Activated CD4-positive, alpha-beta T cell treated with anti-CD3 and anti-CD28 coated beads, Interleukin-2, amount 50 U/mL, for 16 hours (primary cell): ENCODE results near the gene FPGS.
"Not testable (repeated sequence)": the region's sequence is repeated elsewhere in the genome, so short reads cannot be mapped to it uniquely, and the experiment has no call there.

Source experiments
- DNase-seq: peaks from one replicate; pipeline ENCODE4 v3.0.0-alpha.2; 2020

FPGS gene

GRCh38 chr9:127844821-127845359 lies 42.2 kb downstream of the FPGS start:
- no peak for DNase-seq

DNA sequence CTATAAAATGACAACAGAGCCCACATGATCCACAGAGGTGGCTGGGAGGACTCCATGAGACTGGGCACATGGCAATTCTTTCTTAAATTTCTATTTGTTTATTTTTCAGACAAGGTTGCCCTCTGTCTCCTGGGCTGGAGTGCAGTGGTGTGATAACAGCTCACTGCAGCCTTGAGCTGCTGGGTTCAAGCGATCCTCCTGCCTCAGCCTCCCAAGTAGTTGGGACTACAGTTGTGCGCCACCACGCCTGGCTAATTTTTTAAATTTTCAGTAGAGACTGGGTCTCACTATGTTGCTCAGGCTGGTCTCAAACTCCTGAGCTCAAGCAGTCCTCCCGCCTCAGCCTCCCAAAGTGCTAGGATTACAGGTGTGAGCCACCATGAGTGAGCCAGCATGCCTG lies 42.9 kb downstream of the FPGS start:
- not testable (repeated sequence) for DNase-seq

- no peak for DNase-seq
Measured at GRCh38 chr9:127846443-127847177, 43.9 kb downstream of the FPGS start.

DNA sequence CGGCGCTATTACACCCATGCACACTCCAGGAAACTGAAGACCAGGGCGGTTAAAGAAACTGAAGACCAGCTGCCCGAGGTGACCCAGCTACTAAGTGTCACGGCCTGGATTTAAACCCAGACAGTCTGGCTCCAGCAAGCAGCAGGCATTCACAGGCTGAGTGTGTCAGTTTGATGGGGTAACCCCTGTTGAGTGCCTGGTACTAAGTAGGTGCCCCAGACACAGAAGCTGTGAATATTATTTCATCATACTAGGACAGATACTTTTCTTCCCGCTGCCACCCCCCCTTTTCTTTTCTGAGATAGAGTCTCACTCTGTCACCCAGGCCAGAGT lies 44.5 kb downstream of the FPGS start:
- DNase-seq, result no peak

GRCh38 chr9:127847833-127848755 lies 45.4 kb downstream of the FPGS start:
- DNase-seq, result no peak

- no peak for DNase-seq
Measured at GRCh38 chr9:127848756-127849504, 46.2 kb downstream of the FPGS start.

DNA sequence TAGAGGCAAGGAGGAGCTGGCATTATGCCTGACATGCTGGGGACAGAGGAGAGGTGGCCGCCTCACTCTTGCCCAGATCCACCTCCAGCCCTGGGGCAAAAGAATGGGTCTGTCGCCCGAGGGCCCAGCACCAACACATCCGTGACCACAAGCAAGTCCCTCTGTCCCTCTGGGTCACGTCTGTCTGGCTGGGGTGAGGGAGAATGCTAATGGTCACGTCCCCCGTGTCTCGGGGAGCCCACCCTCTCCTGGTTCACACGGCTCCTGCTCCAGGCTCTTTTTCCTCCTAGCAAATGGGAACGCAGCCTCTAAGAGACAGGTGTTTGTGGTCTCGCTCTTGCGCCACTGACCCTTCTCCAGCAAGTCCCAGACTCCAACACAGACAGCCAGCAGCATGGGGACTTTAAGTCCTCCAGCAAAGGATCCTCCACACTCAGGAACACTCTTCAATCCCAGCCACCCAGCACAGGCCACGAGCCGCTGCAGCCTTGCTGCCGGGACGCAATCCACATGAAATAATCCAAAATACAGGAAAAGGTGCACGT lies 47.7 kb downstream of the FPGS start:
- no peak for DNase-seq

- no peak for DNase-seq
Measured at GRCh38 chr9:127852829-127853228, 50.1 kb downstream of the FPGS start.

- DNase-seq, result no peak
Measured at GRCh38 chr9:127853312-127854183, 50.9 kb downstream of the FPGS start.

- DNase-seq, result no peak
Measured at GRCh38 chr9:127854184-127854806, 51.6 kb downstream of the FPGS start, which contains the start of gene ENG. Gene ENG (minus strand): TSS chr9:127854658. CDS start chr9:127854355, 303 bp downstream.

DNA sequence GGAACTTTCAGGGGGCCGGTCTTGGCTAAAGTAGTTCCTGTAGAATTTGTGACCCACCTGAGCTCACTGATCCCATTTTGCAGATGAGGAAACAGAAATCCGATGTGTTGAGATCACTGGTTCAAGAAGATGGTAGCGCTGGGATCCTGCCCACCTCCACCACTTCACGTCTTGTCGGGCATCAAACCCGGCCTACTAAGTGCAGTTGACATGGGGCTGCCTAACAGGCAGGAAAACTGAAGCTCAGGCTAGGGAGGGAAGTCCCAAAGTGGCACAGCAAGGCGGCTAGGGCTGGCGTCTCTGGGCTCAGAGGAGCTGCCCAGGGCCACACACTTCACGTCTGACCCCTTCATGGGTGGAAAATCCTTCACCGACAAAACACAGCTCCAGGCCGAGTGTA lies 52.3 kb downstream of the FPGS start:
- no peak for DNase-seq

DNA sequence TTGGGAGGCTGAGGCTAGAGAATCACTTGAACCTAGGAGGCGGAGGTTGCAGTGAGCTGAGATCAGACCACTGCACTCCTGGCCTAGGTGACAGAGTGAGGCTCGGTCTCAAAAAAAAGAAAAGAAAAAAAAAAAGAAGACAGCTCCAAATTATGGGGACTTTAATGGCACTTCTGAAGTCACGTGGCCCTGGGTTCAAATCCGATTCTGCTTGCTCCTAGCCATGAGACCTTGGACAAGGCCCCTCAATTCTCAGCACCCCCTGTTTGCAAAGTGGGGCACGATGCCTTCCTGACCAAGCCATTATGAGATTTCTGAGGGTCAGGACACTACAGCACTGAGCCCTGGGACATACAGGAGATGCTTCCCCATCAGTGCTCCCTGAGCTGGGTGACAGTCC lies 52.8 kb downstream of the FPGS start:
- no peak for DNase-seq

- no peak for DNase-seq
Measured at GRCh38 chr9:127856094-127856728, 53.5 kb downstream of the FPGS start.

DNA sequence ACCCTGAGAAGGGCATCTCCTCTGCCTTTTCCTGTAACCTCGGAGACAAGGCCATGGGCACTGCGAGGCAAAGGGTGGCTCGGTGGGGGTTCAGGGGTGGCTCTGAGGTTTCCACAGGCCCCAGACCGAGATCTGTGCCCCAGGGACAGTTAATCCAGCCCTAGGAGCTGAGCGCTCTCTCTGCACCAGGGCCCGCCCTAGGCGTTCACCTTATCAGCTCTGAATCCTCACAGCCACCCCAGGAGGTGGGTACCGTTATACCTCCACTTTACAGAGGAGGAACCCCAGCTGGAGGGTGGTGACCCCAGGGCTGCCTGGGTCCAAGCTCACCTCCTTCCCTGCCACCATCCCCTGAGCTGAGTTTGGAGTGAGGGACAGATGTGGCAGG lies 54.0 kb downstream of the FPGS start:
- no peak for DNase-seq

DNA sequence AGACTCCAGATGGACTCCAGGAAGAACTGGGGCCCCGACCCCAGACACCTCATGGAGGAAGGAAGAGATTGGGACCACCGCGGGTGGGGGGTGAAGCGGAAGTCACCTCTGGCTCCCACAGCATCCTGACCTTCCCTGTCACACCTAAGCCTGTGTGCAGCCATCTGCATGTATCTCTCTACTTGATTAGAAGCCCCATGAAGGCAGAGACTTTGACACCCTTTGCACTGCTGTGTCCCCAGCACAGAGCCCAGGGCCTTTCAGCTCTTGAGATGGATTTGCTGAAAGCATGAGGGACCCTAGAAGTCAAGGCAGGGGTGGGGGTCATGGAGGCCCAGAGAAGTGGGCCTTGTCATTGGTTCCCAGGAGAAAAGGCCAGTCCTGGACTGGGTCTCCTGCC lies 54.6 kb downstream of the FPGS start:
- DNase-seq, result no peak

DNA sequence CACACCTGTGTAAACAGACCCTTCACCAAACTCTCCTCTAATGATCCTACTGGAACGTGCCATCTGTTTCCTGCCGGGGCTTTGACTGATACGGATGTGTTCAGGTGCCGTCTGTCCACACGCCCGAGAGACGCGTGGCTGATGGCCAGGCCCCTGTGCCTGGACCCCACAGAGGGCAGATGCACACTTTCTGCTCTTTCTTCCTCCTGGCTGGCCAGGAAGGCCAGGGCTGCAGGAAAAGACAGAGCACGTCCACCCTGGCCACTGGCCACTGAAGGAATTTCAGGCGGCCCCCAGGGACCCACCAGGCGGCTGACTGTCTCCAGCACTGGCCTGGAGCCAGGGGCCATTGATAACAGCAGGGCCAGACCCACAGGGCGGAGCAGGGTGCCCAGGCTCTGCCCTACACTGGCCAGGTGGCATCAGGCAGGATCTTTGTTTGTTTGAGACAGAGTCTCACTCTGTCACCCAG lies 55.4 kb downstream of the FPGS start:
- DNase-seq, result no peak

GRCh38 chr9:127860260-127860659 lies 57.6 kb downstream of the FPGS start:
- no peak for DNase-seq

DNA sequence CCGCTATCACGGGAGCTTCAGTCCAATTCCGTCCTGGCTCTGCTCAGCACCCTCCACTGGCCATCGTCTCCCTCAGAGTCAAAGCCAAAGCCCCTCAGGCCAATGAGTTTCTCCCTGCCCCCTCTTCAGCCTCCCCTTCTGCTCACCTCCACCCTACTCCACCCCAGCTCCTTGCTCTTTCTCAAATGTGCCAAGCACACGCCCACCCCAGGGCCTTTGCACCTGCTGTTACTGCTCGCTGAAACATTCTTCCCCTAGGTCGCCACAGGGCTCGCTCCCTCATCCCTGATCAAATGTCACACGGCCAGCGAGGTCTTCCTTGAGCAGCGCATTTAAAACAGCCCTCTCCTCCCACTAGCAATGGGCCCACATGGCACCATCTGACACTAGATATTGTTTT lies 58.1 kb downstream of the FPGS start:
- DNase-seq, result no peak

GRCh38 chr9:127862075-127863011 lies 59.7 kb downstream of the FPGS start:
- no peak for DNase-seq
